Esophagus mucosa (tissue), 1 donor: ENCODE results near the gene TTC36. TPM values are rescaled to one million over a fixed set of nuclear protein-coding genes. Genes with fewer than 3 reads are reported as not detected.
"Not testable (repeated sequence)": the region's sequence is repeated elsewhere in the genome, so short reads cannot be mapped to it uniquely, and the experiment has no call there.

Experiments used
- ATAC-seq: fragments of 200-7000 bp; cut with Tn5 transposase; one replicate; pipeline ENCODE4 v1.9.1; 2020
- total RNA-seq: library from RNA; stranded (reverse); gene quantifications from one replicate; pipeline ENCODE4 v1.2.4, GENCODE V29; 2023
- donor health status: DM: yes; HTN: yes; CAD: no.

Gene TTC36
- total RNA-seq, 1 donor from 2014 or later = not detected

- ATAC-seq = no peak
These were observed 5.8 kb downstream of the TTC36 start for GRCh38 chr11:118532852-118533768.

- no peak for ATAC-seq
These were observed 6.8 kb downstream of the TTC36 start for GRCh38 chr11:118533769-118534729.

GRCh38 chr11:118535261-118535660 is 8.0 kb downstream of the TTC36 start:
- ATAC-seq = no peak

- peak; percentile 66 for ATAC-seq
These were observed 9.5 kb downstream of the TTC36 start for GRCh38 chr11:118536726-118537125.

GRCh38 chr11:118537409-118537980 is 10.2 kb downstream of the TTC36 start:
- ATAC-seq = no peak

GRCh38 chr11:118544010-118544646 is 16.9 kb downstream of the TTC36 start:
- no peak for ATAC-seq

- ATAC-seq = no peak
These were observed 17.4 kb downstream of the TTC36 start for GRCh38 chr11:118544647-118545010.

GRCh38 chr11:118545533-118545932 is 18.3 kb downstream of the TTC36 start:
- ATAC-seq = no peak

- no peak for ATAC-seq
These were observed 19.9 kb downstream of the TTC36 start for GRCh38 chr11:118547132-118547531.

- no peak for ATAC-seq
These were observed 25.1 kb downstream of the TTC36 start for GRCh38 chr11:118552341-118552740.

GRCh38 chr11:118560806-118561205 is 33.5 kb downstream of the TTC36 start:
- ATAC-seq = no peak

- ATAC-seq = peak; percentile 32
These were observed 37.8 kb downstream of the TTC36 start for GRCh38 chr11:118565051-118565450.

GRCh38 chr11:118569670-118570069 is 42.4 kb downstream of the TTC36 start:
- no peak for ATAC-seq

GRCh38 chr11:118570787-118571186 is 43.5 kb downstream of the TTC36 start:
- no peak for ATAC-seq

- ATAC-seq = not testable (repeated sequence)
These were observed 44.4 kb downstream of the TTC36 start for GRCh38 chr11:118571701-118572060.

GRCh38 chr11:118572061-118572980 is 45.0 kb downstream of the TTC36 start, which contains the start of gene ARCN1:
Gene ARCN1 (plus strand): TSS chr11:118572409. CDS start chr11:118572548, 139 bp downstream.
- peak; percentile 80 for ATAC-seq

- ATAC-seq = peak; percentile 47
These were observed 45.8 kb downstream of the TTC36 start for GRCh38 chr11:118572981-118573550.

GRCh38 chr11:118574636-118575035 is 47.4 kb downstream of the TTC36 start:
- ATAC-seq = no peak

GRCh38 chr11:118577995-118578394 is 50.7 kb downstream of the TTC36 start:
- not testable (repeated sequence) for ATAC-seq
